Upper lobe of left lung (tissue), 4 donors: Measurements from ENCODE around the gene ACTG1.

ENCODE experiments used
- POLR2A ChIP-seq, 4 donors: fragments of 450-650 bp; IDR thresholded peaks; one replicate each; pipeline ENCODE4 v1.5.1; 2016 to 2017; ENCODE audit warnings: antibody characterized with exemption in 4 of 4, mild to moderate bottlenecking in 2 of 4
- POLR2AphosphoS5 ChIP-seq, 2 donors: sonication (generic); formaldehyde crosslinking; IDR thresholded peaks; one replicate each; pipeline ENCODE4 v1.5.1; 2017; ENCODE audit warnings: antibody characterized with exemption in 2 of 2
- TF ChIP-seq, protein P1 (sequence below), 6 experiments: fragments of 450-650 bp in 4 of 6; fragments of 200-600 bp in 2 of 6; sonication (generic) in 2 of 6; IDR thresholded peaks; one replicate each; pipeline ENCODE4 v1.5.1; 2016 to 2019; ENCODE audit warnings: antibody characterized with exemption in 6 of 6

DNA sequence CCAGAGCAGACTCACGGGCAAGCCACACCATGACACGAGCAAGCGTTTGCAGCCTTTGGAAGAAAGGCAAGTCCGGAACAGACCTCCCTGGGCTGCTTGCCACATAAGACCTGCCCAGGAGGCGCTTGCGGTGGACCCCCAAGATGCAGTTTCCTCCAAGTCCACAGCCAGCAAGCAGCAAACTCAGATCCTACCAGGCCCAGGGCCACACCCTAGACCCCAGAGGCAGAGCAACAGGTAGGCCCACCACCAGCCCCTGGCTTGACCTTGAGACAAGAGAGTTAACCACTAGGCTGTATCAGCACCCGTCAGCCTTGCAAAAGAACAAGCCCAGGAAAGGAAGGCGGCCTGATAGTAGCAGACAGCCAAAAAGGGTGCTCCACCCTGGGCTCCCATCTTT, 37.2 kb upstream of the ACTG1 start:
- TF ChIP-seq, protein P1, sequence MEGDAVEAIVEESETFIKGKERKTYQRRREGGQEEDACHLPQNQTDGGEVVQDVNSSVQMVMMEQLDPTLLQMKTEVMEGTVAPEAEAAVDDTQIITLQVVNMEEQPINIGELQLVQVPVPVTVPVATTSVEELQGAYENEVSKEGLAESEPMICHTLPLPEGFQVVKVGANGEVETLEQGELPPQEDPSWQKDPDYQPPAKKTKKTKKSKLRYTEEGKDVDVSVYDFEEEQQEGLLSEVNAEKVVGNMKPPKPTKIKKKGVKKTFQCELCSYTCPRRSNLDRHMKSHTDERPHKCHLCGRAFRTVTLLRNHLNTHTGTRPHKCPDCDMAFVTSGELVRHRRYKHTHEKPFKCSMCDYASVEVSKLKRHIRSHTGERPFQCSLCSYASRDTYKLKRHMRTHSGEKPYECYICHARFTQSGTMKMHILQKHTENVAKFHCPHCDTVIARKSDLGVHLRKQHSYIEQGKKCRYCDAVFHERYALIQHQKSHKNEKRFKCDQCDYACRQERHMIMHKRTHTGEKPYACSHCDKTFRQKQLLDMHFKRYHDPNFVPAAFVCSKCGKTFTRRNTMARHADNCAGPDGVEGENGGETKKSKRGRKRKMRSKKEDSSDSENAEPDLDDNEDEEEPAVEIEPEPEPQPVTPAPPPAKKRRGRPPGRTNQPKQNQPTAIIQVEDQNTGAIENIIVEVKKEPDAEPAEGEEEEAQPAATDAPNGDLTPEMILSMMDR (IDR thresholded peaks at IDR 0.05): no peak
- TF ChIP-seq POLR2AphosphoS5 (IDR thresholded peaks at IDR 0.05): no peak
- no peak for TF ChIP-seq POLR2A (IDR thresholded peaks at IDR 0.05)
